HG02759 (cell line): ENCODE results near the gene SMC6.

Source experiments
- ATAC-seq: cut with Tn5 transposase; IDR thresholded peaks from one replicate; pipeline ENCODE4 v1.9.1; 2021; ENCODE audit warnings: mild to moderate bottlenecking, moderate library complexity; ENCODE audit not compliant: unreplicated experiment

SMC6 gene

GRCh38 chr2:17620280-17620679 is 133.3 kb downstream of the SMC6 start:
- no peak for ATAC-seq

GRCh38 chr2:17617955-17618354 is 135.7 kb downstream of the SMC6 start:
- no peak for ATAC-seq

DNA sequence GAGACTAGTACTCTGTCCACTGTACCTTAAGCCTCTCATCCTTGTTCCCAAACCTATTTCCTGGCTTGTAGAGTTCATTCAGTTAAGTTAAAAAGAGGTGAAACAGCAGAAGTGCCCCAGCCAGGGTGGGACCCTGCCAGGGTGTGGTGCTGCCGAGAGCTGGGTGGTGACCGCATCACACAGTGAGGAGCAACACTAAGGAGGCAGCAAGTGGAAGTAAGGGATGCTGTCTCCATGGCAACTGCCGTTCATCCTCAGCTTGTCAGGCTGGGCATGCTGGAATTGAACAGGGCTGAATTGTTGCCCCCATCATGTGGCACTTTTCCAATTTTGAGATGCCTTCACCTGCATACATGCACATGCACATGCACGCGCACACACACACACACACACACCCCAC is 136.1 kb downstream of the SMC6 start:
- ATAC-seq, result no peak

- no peak for ATAC-seq
These were observed 137.2 kb downstream of the SMC6 start for GRCh38 chr2:17616405-17616804.

DNA sequence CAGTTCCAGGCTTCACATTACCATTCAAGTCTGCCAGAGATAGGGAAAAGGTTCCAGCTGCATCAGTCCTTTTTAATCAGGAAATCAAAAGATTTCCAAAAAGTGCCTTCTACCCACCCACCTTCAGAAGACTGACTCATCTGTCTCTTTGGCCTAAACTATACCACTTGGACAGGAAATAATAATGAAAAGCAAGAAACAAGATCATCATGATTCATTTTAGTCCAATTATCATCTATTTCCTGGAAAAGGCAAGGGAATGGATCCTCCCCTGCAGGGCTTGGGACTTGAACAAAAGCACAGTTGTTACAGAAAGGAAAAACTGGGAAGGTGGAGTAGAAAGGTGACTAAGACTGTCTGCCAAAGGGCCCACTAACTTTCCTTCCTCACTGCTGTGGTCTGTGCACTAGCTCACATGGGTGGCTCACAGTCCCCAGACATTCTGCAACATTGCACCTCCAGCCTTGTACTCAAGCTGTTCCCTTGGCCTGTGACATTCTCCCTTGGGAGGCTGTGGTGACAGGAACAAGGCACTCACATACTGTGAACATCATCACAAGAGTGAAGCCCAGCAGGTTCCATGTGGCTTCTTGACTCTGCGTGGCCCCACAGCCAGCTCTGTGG is 137.8 kb downstream of the SMC6 start:
- no peak for ATAC-seq

- no peak for ATAC-seq
These were observed 138.5 kb downstream of the SMC6 start for GRCh38 chr2:17615147-17615546.

GRCh38 chr2:17614174-17614930 is 139.3 kb downstream of the SMC6 start:
- ATAC-seq, result no peak
